ENCODE results near the gene GEMIN5. TPM values are rescaled to one million over a fixed set of nuclear protein-coding genes. Genes with fewer than 3 reads are reported as not detected.

GEMIN5 gene
- total and polyA plus RNA-seq, 2 experiments from 2014 or later, result 18.3 to 46.7 TPM

GRCh38 chr5:154885439-154885838 is 52.6 kb downstream of the GEMIN5 start:
- H3F3A ChIP-seq (replicated peaks; ENCODE audit: low read depth), result peaks cover 6% of the 10 kb centered on the region; the same call in 1 of the 2 replicates
- H3K4me3 Mint-ChIP-seq, result no peak overlapping the region
- no peak overlapping the region for H3K27ac ChIP-seq (ENCODE audit: low read depth)
- no peaks in the 10 kb centered on the region for H3K4me1 Mint-ChIP-seq
- H4K20me1 ChIP-seq (replicated peaks; ENCODE audit: insufficient read depth), result no peaks in the 10 kb centered on the region
- H3K27me3 ChIP-seq (ENCODE audit: insufficient read depth), result no peaks in the 10 kb centered on the region
- no peak overlapping the region for H2AFZ ChIP-seq
- no peak for DNase-seq (ENCODE audit: low spot score)
- TF ChIP-seq ZNF331 (CRISPR knock-in tag; IDR thresholded peaks at IDR 0.05; ENCODE audit: low read depth) (no peak), EZH2phosphoT487 (IDR thresholded peaks at IDR 0.05; ENCODE audit: unreplicated experiment) (no peak), CREB1 (CRISPR knock-in tag; IDR thresholded peaks at IDR 0.05; ENCODE audit: low read depth) (no peak), ETS1 (IDR thresholded peaks at IDR 0.05) (no peak), EZH2 (IDR thresholded peaks at IDR 0.05; ENCODE audit: low read depth, unreplicated experiment) (no peak), CTCF (conservative IDR thresholded peaks at IDR 0.05; ENCODE audit: low read depth in 2 of 2) (no peak), JUNB (IDR thresholded peaks at IDR 0.05; ENCODE audit: unreplicated experiment) (no peak)
- no peak overlapping the region; the same call in 1 of the 2 replicates for H3K4me3 ChIP-seq
- no peaks in the 10 kb centered on the region for H3K79me2 ChIP-seq (replicated peaks; ENCODE audit: insufficient read depth)
- peaks cover 50% of the 10 kb centered on the region for H3K36me3 ChIP-seq (ENCODE audit: insufficient read depth)
- no peak overlapping the region for H3K27ac Mint-ChIP-seq
- 0 out of 2 replicates have a peak, but pooled peaks cover 2% of the 10 kb centered on the region for H3K9me2 ChIP-seq (ENCODE audit: insufficient read depth)
- H3K9me3 Mint-ChIP-seq, result peaks cover 31% of the 10 kb centered on the region
- H3K36me3 Mint-ChIP-seq (ENCODE audit: low read depth), result peaks cover 88% of the 10 kb centered on the region
- peaks cover 3% of the 10 kb centered on the region for H3K27me3 Mint-ChIP-seq (ENCODE audit: insufficient read depth, low read depth, poor library complexity)
- no peak overlapping the region for H3K4me2 ChIP-seq
- no peak for ATAC-seq
- H3K4me1 ChIP-seq (ENCODE audit: insufficient read depth), result no peaks in the 10 kb centered on the region; the same call in 1 of the 2 replicates

DNA sequence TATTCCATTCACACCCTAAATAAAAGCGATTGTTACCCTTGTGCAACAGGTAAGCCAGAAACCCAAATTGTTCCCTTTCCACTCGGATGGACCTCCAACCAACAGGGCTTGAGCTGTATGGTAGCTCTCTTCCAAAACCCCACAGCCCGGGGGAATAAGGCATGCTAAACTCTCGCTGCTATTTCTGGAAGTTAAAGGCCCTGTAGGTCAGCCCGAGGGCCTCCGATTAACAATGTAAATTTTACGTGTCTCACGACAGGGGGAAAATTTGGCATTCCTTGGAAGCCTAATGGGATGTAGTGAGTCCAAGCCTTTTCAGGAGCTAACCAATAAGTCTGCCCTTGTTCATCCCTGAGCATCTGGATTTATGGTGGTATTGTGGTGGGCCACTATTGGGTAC is 53.6 kb downstream of the GEMIN5 start:
- Mint-ChIP-seq H3K36me3 (ENCODE audit: low read depth) (peaks cover 91% of the 10 kb centered on the region), H3K4me3 (no peak overlapping the region), H3K27me3 (ENCODE audit: insufficient read depth, low read depth, poor library complexity) (peaks cover 3% of the 10 kb centered on the region), H3K4me1 (no peaks in the 10 kb centered on the region), H3K9me3 (peaks cover 40% of the 10 kb centered on the region), H3K27ac (no peak overlapping the region)
- 0 out of 2 replicates have a peak, but pooled peaks cover 2% of the 10 kb centered on the region for H3K9me2 ChIP-seq (ENCODE audit: insufficient read depth)
- peaks cover 42% of the 10 kb centered on the region for H3K36me3 ChIP-seq (ENCODE audit: insufficient read depth)
- H3K4me2 ChIP-seq, result no peak overlapping the region
- no peak overlapping the region for H3K4me3 ChIP-seq
- H3K27ac ChIP-seq (ENCODE audit: low read depth), result no peak overlapping the region
- peak; percentile 57 for ATAC-seq
- H2AFZ ChIP-seq, result no peak overlapping the region
- no peaks in the 10 kb centered on the region for H3K27me3 ChIP-seq (ENCODE audit: insufficient read depth)
- no peaks in the 10 kb centered on the region for H3K79me2 ChIP-seq (replicated peaks; ENCODE audit: insufficient read depth)
- no peaks in the 10 kb centered on the region for H4K20me1 ChIP-seq (replicated peaks; ENCODE audit: insufficient read depth)
- peak; percentile 47 for DNase-seq (ENCODE audit: low spot score)
- H3K4me1 ChIP-seq (ENCODE audit: insufficient read depth), result no peaks in the 10 kb centered on the region; the same call in 1 of the 2 replicates
- H3F3A ChIP-seq (replicated peaks; ENCODE audit: low read depth), result peaks cover 3% of the 10 kb centered on the region; the same call in 1 of the 2 replicates
- TF ChIP-seq POLR2AphosphoS5 (IDR thresholded peaks at IDR 0.05; ENCODE audit: low read depth) (no peak), JUNB (IDR thresholded peaks at IDR 0.05; ENCODE audit: unreplicated experiment) (no peak), EZH2phosphoT487 (IDR thresholded peaks at IDR 0.05; ENCODE audit: unreplicated experiment) (no peak), REST (IDR thresholded peaks at IDR 0.05; ENCODE audit: unreplicated experiment) (no peak), ZNF114 (CRISPR knock-in tag; IDR thresholded peaks at IDR 0.05) (no peak), CREB1 (CRISPR knock-in tag; IDR thresholded peaks at IDR 0.05; ENCODE audit: low read depth) (no peak), ZNF331 (CRISPR knock-in tag; IDR thresholded peaks at IDR 0.05; ENCODE audit: low read depth) (no peak), ETS1 (IDR thresholded peaks at IDR 0.05) (no peak), NANOG (IDR thresholded peaks at IDR 0.05; ENCODE audit: borderline replicate concordance) (no peak)

Data from GM23338 (cell line).